Pancreas (tissue), 10 donors: ENCODE results near the gene RSPH6A. TPM values are rescaled to one million over a fixed set of nuclear protein-coding genes. Genes with fewer than 3 reads are reported as not detected.

Source experiments
- ATAC-seq, 4 donors: fragments of 200-7000 bp; cut with Tn5 transposase; one replicate each; pipeline versions ENCODE4 v1.8.0 to v1.9.1; 2020; ENCODE audit warnings: mild to moderate bottlenecking in 4 of 4, moderate library complexity in 4 of 4
- DNase-seq, 6 donors: peaks; one replicate each; pipeline ENCODE4 v3.0.0-alpha.2; 2020
- FAIRE-seq: peaks from 2 replicates; lab custom pipeline; 2012; peaks lifted over from hg19 to GRCh38; lab: Jason Lieb, UNC
- H3K27ac ChIP-seq, 4 donors: fragments of 200-600 bp; sonication (generic); 1 replicate in 3 of 4; 2 replicates in 1 of 4; pipeline versions ENCODE4 v1.5.0 to v1.8.0; 2020
- H3K27me3 ChIP-seq, 4 donors: fragments of 200-600 bp; one replicate each; pipeline ENCODE4 v1.8.0; 2021
- H3K36me3 ChIP-seq, 3 donors: fragments of 200-600 bp; sonication (generic) in 1 of 3; one replicate each; pipeline versions ENCODE4 v1.5.0 to v1.8.0; 2020 to 2021
- H3K4me1 ChIP-seq, 3 donors: fragments of 200-600 bp; one replicate each; pipeline ENCODE4 v1.8.0; 2021
- H3K4me3 ChIP-seq, 4 donors: fragments of 200-600 bp; sonication (generic) in 2 of 4; one replicate each; pipeline versions ENCODE4 v1.5.0 to v1.8.0; 2020 to 2021
- H3K9me3 ChIP-seq, 4 donors: fragments of 200-600 bp; one replicate each; pipeline ENCODE4 v1.8.0; 2021
- CTCF ChIP-seq, 4 donors: fragments of 200-600 bp; sonication (generic) in 3 of 4; IDR thresholded peaks; one replicate each; pipeline versions ENCODE4 v1.5.0 to v1.8.0; 2021; ENCODE audit warnings: antibody characterized with exemption in 4 of 4
- WGBS, 2 donors: extraction: QIAGEN DNeasy Blood & Tissue Kit; methylation state at CpG; one replicate each; pipeline ENCODE4 v1.1.7; 2013; 5-methylcytosine and 5-hydroxymethylcytosine counted together
- intact Hi-C, 3 donors: fragments of 100-400 bp; cut with DNase I; formaldehyde crosslinking; loops; one replicate each; pipeline versions ENCODE4 v1.11.1 to v1.14.2; 2022
- polyA plus RNA-seq, 2 donors: library from polyadenylated mRNA; stranded (reverse); fragments of 200-250 nt; gene quantifications; one replicate each; pipeline ENCODE4 v1.2.3, GENCODE V29; 2013
- total RNA-seq, 6 donors: library from RNA; stranded (reverse); fragmentation: NEBNext Ultra II Directional in 4 of 6; extraction: Animal tissue kit (Norgen Biotek cat#: 25700) in 4 of 6; gene quantifications; one replicate each; pipeline versions ENCODE4 v1.2.1 to v1.2.4, GENCODE V29; 2021 to 2023
- donor health status: healthy with polysubstance abuse.
- donor health status: DM: no; HTN: no; CAD: no; lungs with moderate emphysema.
- donor health status: DM: no; HTN: no; CAD: no.
- donor health status: control.
- donor health status: control.
- donor health status: Bipolar disorder and iron deficiency.
- donor health status: DM: yes; HTN: yes; CAD: no.
- donor health status: DM: no; HTN: no; CAD: no.
- donor health status: DM: no; HTN: no; CAD: no.
- donor health status: DM: yes; HTN: yes; CAD: no.

The RSPH6A gene
- total and polyA plus RNA-seq, 8 donors: 0.08 TPM; not detected in 6

GRCh38 chr19:45824041-45824471 lies 8.9 kb upstream of the RSPH6A start:
- no peaks in the 10 kb centered on the region for H3K4me1 ChIP-seq
- H3K27me3 ChIP-seq: no peaks in the 10 kb centered on the region
- no peak for FAIRE-seq
- peak in 3 of 4 donors; percentile 49 to 60 (median 56) for ATAC-seq
- no peak overlapping the region for H3K27ac ChIP-seq
- intact Hi-C loops: no loop called here
- peaks cover 2 to 53% (median 7%) of the 10 kb centered on the region in 3 donors for H3K36me3 ChIP-seq
- DNase-seq: peak in 1 of 6 donors; percentile 54
- no peaks in the 10 kb centered on the region for H3K9me3 ChIP-seq
- H3K4me3 ChIP-seq: no peak overlapping the region
- WGBS, 2 donors: 32 to 47% methylated on average over 11 to 12 of the region's 12 CpGs
- no peak for TF ChIP-seq CTCF (IDR thresholded peaks at IDR 0.05)

GRCh38 chr19:45823182-45823581 lies 8.1 kb upstream of the RSPH6A start:
- WGBS, 2 donors: 94 to 96% methylated on average over 12 of the region's 12 CpGs
- peaks cover 2 to 44% (median 7%) of the 10 kb centered on the region in 3 donors for H3K36me3 ChIP-seq
- no peak for FAIRE-seq

DNA sequence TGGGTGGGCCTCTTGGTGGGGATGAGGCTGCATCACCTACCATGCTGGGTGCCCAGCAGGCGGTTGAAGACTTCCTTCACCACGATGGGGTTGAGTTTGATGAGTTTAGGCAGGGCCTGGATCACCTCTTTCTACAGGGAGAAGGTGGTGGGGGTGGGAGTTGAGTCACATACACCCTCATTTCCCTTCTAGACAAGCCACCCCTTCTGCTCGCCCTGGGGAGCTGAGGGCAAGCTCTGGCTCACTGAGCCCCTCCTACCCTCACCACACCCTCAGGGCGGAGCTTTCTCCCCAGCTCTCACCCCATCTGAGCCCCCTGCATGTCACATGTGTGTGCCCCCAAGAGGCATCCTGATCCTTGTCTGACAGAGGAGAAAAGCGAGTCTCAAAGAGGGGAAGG lies 7.6 kb upstream of the RSPH6A start:
- Histone ChIP-seq H3K27ac (no peak overlapping the region), H3K9me3 (no peaks in the 10 kb centered on the region), H3K4me3 (no peak overlapping the region), H3K36me3 (peaks cover 2 to 41% (median 7%) of the 10 kb centered on the region in 3 donors), H3K4me1 (no peaks in the 10 kb centered on the region), H3K27me3 (no peaks in the 10 kb centered on the region)
- no peak for ATAC-seq
- no peak for DNase-seq
- no peak for FAIRE-seq
- TF ChIP-seq CTCF (IDR thresholded peaks at IDR 0.05): no peak
- intact Hi-C loops: no loop called here
- WGBS, 2 donors: 95 to 98% methylated on average over 4 to 5 of the region's 5 CpGs

More at GRCh38 chr19:45823182-45823581, 8.1 kb upstream of the RSPH6A start:
- Histone ChIP-seq H3K4me1 (no peaks in the 10 kb centered on the region), H3K27ac (no peak overlapping the region), H3K9me3 (no peaks in the 10 kb centered on the region), H3K4me3 (no peak overlapping the region), H3K27me3 (no peaks in the 10 kb centered on the region)
- DNase-seq: peak in 1 of 6 donors; percentile 67
- TF ChIP-seq CTCF (IDR thresholded peaks at IDR 0.05): no peak
- intact Hi-C loops: no loop called here
- ATAC-seq: no peak

- Histone ChIP-seq H3K36me3 (peaks cover 0 to 31% (median 7%) of the 10 kb centered on the region in 3 donors), H3K4me3 (no peak overlapping the region), H3K9me3 (no peaks in the 10 kb centered on the region), H3K27ac (no peak overlapping the region), H3K27me3 (no peaks in the 10 kb centered on the region), H3K4me1 (no peaks in the 10 kb centered on the region)
- TF ChIP-seq CTCF (IDR thresholded peaks at IDR 0.05): no peak
- ATAC-seq: no peak
- intact Hi-C loops: no loop called here
- WGBS, 2 donors: 80 to 89% methylated on average over 9 to 10 of the region's 10 CpGs
- no peak for DNase-seq
- no peak for FAIRE-seq
Observed at GRCh38 chr19:45821570-45821969, 6.5 kb upstream of the RSPH6A start.

DNA sequence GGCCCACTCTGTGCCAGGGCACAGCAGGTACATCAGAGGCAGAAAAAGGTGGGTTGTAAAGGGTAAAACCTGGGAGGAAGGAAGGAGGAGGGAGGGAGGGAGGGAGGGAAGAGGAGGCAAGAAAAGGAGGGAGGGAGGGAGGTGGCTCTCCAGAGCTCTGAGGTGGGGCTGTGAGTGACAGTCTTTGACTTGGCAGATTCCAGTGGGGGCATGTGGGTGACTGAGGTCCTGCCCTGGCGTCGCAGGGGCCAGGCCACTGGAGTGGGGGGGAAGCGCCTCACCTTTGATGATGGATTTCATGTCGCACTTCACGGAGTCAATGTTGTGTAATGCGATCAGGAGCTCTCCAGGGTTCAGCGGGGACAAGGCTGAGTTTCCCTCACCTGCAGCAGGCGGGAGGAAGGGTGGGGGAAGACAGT lies 6.0 kb upstream of the RSPH6A start:
- no peaks in the 10 kb centered on the region for H3K27me3 ChIP-seq
- intact Hi-C loops: no loop called here
- DNase-seq (no peak), FAIRE-seq (no peak), ATAC-seq (no peak)
- no peaks in the 10 kb centered on the region for H3K4me1 ChIP-seq
- H3K36me3 ChIP-seq: peaks cover 0 to 26% (median 6%) of the 10 kb centered on the region in 3 donors
- no peaks in the 10 kb centered on the region for H3K9me3 ChIP-seq
- H3K27ac ChIP-seq: no peak overlapping the region
- no peak overlapping the region for H3K4me3 ChIP-seq
- no peak for TF ChIP-seq CTCF (IDR thresholded peaks at IDR 0.05)
- 92 to 94% methylated on average over 8 of the region's 8 CpGs for WGBS, 2 donors
